ENCODE measurements around the gene CYP2A7.
"Not testable (repeated sequence)": the region's sequence is repeated elsewhere in the genome, so short reads cannot be mapped to it uniquely, and the experiment has no call there.

The CYP2A7 gene

DNA sequence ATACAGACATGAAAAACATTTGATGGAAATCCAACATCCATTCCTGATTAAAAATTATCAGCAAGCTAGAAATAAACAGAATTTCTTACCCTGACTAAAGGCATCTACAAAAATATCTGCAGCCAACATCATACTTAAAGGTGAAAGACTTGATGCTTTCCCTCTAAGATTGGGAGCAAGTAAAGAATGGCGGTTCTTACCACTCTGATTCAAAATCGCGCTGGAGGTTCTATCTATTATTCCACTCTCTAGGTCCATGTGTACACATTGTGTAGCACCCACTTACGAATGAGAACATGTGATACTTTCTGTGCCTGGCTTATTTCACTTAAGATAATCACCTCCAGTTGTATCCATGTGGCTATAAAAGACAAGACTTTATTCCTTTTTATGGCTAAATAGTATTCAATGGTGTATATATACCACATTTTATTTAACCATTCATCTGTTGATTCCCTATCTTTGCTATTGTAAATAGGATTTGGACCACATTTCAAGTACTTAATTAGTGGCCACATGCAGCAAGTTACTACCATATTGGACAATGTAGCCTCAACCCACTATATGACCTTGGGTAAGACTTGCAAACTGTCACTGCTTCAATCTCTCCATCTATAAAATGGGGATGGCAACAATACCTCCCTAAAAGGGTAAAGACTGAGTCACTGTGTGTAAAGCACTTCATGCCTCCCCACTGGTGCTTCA, 38.4 kb upstream of the CYP2A7 start:
- H3K4me1 ChIP-seq (ENCODE audit: control insufficient read depth in 5 of 5, insufficient read depth in 5 of 5, low read length in 5 of 5), result peaks cover 0 to 8% (median 0%) of the 10 kb centered on the region in 5 donors
- no peak overlapping the region for H3K27ac ChIP-seq (ENCODE audit: low read depth, low read length)
- H3K9me3 ChIP-seq (ENCODE audit: control insufficient read depth in 5 of 5, low read length in 5 of 5), result peaks cover 0 to 15% (median 8%) of the 10 kb centered on the region in 5 donors
- no peaks in the 10 kb centered on the region for H3K27me3 ChIP-seq (ENCODE audit: control insufficient read depth in 5 of 5, insufficient read depth in 4 of 5, low read length in 5 of 5)
- no peak overlapping the region for H3K9ac ChIP-seq (ENCODE audit: low read length in 5 of 5)
- H3K4me3 ChIP-seq (ENCODE audit: low read depth in 1 of 5, low read length in 5 of 5), result no peak overlapping the region
- H3K36me3 ChIP-seq (ENCODE audit: control insufficient read depth in 5 of 5, insufficient read depth in 5 of 5, low read length in 5 of 5), result no peaks in the 10 kb centered on the region

DNA sequence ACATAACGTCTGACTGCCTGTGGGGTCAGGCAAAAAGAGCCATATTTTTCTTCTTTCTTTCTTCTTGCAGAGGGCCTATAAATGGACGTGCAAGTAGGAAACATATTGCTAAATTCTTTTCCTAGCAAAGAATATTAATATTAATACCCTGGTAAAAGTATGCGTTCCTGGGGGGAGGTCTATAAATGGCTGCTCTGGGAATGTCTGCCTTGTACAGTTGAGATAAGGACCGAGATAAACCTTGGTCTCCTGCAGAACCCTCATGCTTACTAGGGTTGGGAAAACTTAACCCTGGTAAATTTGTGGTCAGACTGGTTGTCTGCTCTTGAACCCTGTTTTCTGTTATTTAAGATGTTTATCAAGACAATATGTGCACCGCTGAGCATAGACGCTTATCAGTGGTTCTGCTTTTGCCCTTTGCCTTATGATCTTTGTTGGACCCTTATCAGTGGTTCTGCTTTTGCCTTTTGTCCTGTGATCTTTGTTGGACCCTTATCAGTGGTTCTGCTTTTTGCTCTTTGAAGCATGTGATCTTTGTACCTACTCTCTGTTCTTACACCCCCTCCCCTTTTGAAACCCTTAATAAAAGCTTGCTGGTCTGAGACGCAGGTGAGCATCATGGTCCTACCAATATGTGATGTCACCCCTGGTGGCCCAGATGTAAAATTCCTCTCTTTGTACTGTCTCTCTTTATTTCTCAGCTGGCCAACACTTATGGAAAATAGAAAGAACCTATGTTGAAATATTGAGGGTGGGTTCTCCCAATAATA, 37.7 kb upstream of the CYP2A7 start:
- not testable (repeated sequence) for H3K27me3 ChIP-seq (ENCODE audit: control insufficient read depth in 5 of 5, insufficient read depth in 4 of 5, low read length in 5 of 5); H3K9ac ChIP-seq (ENCODE audit: low read length in 5 of 5); H3K36me3 ChIP-seq (ENCODE audit: control insufficient read depth in 5 of 5, insufficient read depth in 5 of 5, low read length in 5 of 5); H3K4me1 ChIP-seq (ENCODE audit: control insufficient read depth in 5 of 5, insufficient read depth in 5 of 5, low read length in 5 of 5); H3K27ac ChIP-seq (ENCODE audit: low read depth, low read length); H3K4me3 ChIP-seq (ENCODE audit: low read depth in 1 of 5, low read length in 5 of 5)
- H3K9me3 ChIP-seq (ENCODE audit: control insufficient read depth in 5 of 5, low read length in 5 of 5), result peaks cover 0 to 15% (median 8%) of the 10 kb centered on the region in 5 donors

DNA sequence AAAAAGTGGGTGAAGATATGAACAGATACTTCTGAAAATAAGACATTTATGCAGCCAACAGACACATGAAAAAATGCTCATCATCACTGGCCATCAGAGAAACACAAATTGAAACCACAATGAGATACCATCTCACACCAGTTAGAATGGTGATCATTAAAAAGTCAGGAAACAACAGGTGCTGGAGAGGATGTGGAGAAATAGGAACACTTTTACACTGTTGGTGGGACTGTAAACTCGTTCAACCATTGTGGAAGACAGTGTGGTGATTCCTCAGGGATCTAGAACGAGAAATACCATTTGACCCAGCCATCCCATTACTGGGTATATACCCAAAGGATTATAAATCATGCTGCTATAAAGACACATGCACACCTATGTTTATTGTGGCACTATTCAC, 36.3 kb upstream of the CYP2A7 start:
- H3K4me1 ChIP-seq (ENCODE audit: control insufficient read depth in 5 of 5, insufficient read depth in 5 of 5, low read length in 5 of 5); H3K36me3 ChIP-seq (ENCODE audit: control insufficient read depth in 5 of 5, insufficient read depth in 5 of 5, low read length in 5 of 5); H3K9ac ChIP-seq (ENCODE audit: low read length in 5 of 5); H3K27me3 ChIP-seq (ENCODE audit: control insufficient read depth in 5 of 5, insufficient read depth in 4 of 5, low read length in 5 of 5); H3K4me3 ChIP-seq (ENCODE audit: low read depth in 1 of 5, low read length in 5 of 5); H3K27ac ChIP-seq (ENCODE audit: low read depth, low read length): not testable (repeated sequence)
- peaks cover 0 to 15% (median 8%) of the 10 kb centered on the region in 5 donors for H3K9me3 ChIP-seq (ENCODE audit: control insufficient read depth in 5 of 5, low read length in 5 of 5)

DNA sequence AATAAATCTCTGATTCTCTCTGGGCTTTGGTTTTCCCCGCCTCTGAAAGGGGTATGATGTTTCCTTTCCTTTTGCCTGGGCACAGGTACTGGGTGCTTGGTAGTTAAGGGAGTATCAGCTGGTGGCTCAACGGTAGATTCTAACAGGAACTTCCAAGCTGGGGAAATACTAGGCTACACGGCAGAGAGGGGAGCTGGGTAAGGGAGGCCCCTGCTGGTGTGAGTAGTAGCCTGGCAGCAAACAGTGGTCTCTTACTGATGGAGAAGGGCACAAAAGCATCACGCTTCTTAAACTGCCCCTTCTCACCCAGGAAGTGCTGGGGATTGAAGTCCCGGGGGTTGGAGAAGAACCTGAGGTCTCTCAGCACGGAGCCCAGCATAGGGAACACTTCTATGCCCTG, 26.9 kb upstream of the CYP2A7 start:
- H3K9ac ChIP-seq (ENCODE audit: low read length in 5 of 5), result peak overlapping the region in 1 of 5 donors; percentile 35
- H3K36me3 ChIP-seq (ENCODE audit: control insufficient read depth in 5 of 5, insufficient read depth in 5 of 5, low read length in 5 of 5), result no peaks in the 10 kb centered on the region
- H3K27me3 ChIP-seq (ENCODE audit: control insufficient read depth in 5 of 5, insufficient read depth in 4 of 5, low read length in 5 of 5), result peaks cover 0 to 7% (median 3%) of the 10 kb centered on the region in 5 donors
- peak overlapping the region in 2 of 5 donors; percentile 0 to 55 for H3K4me3 ChIP-seq (ENCODE audit: low read depth in 1 of 5, low read length in 5 of 5)
- H3K4me1 ChIP-seq (ENCODE audit: control insufficient read depth in 5 of 5, insufficient read depth in 5 of 5, low read length in 5 of 5), result peaks cover 0 to 9% (median 6%) of the 10 kb centered on the region in 5 donors
- no peaks in the 10 kb centered on the region for H3K9me3 ChIP-seq (ENCODE audit: control insufficient read depth in 5 of 5, low read length in 5 of 5)
- no peak overlapping the region for H3K27ac ChIP-seq (ENCODE audit: low read depth, low read length)

DNA sequence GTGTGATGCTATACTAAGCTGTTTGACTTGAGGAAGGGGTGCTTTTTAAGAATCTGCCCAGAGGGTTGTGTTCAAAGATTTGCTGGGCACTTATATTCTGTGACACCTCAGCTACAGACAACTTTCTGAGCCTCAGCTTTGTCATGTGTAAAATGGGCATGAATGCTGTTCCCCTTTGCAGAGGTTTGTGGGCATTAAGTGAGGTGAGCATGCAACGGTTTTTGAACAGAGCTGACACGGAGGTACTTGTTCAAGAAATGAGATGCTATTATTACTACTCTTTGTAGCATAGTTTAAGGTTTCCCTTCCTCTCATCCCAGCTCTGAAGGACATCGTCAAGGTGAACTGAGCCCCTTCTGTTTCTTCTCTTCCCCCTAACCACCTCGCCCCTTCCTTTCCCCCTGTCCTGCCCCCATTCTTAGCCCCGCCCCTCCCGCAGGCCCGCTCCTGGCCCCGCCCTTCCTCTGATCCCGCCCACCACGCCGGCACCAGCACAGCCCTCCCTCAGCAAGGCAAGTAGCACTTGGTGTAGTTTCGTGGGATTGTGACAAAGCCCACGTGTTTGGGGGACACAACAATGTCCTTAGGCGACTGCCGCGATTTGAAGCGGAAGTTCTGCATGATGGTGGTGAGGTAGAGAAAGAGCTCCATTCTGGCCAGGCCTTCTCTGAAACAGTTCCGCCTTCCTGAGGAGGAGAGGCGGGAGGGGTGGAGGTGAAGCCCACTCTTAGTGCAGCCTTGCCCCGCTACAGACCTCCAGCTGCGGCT, 26.1 kb upstream of the CYP2A7 start:
- peaks cover 0 to 7% (median 3%) of the 10 kb centered on the region in 5 donors for H3K27me3 ChIP-seq (ENCODE audit: control insufficient read depth in 5 of 5, insufficient read depth in 4 of 5, low read length in 5 of 5)
- no peaks in the 10 kb centered on the region for H3K9me3 ChIP-seq (ENCODE audit: control insufficient read depth in 5 of 5, low read length in 5 of 5)

DNA sequence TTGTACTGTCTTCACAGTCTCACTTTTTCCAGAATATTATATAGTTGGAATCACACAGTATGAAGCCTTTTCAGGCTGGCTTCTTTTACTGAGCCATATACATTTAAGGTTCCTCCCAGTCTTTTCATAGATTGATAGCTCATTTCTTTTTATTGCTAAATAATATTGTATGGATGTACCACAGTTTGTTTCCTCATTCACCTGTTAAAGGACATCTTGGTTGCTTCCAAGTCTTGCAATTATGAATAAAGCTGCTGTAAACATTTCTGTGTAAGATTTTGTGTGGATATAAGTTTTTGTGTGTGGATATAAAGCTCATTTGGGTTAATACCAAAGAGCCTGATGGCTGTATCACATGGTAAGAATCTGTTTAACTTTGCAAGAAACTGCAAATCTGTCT, 24.5 kb upstream of the CYP2A7 start:
- Histone ChIP-seq H3K27ac (ENCODE audit: low read depth, low read length) (no peak overlapping the region), H3K4me3 (ENCODE audit: low read depth in 1 of 5, low read length in 5 of 5) (no peak overlapping the region), H3K36me3 (ENCODE audit: control insufficient read depth in 5 of 5, insufficient read depth in 5 of 5, low read length in 5 of 5) (no peaks in the 10 kb centered on the region), H3K9me3 (ENCODE audit: control insufficient read depth in 5 of 5, low read length in 5 of 5) (no peaks in the 10 kb centered on the region), H3K9ac (ENCODE audit: low read length in 5 of 5) (no peak overlapping the region), H3K27me3 (ENCODE audit: control insufficient read depth in 5 of 5, insufficient read depth in 4 of 5, low read length in 5 of 5) (peaks cover 0 to 7% (median 3%) of the 10 kb centered on the region in 5 donors), H3K4me1 (ENCODE audit: control insufficient read depth in 5 of 5, insufficient read depth in 5 of 5, low read length in 5 of 5) (peaks cover 0 to 9% (median 6%) of the 10 kb centered on the region in 5 donors)

More for the DNA sequence above, 26.1 kb upstream of the CYP2A7 start:
- no peaks in the 10 kb centered on the region for H3K36me3 ChIP-seq (ENCODE audit: control insufficient read depth in 5 of 5, insufficient read depth in 5 of 5, low read length in 5 of 5)
- peak overlapping the region in 4 of 5 donors; percentile 18 to 55 (median 40) for H3K4me3 ChIP-seq (ENCODE audit: low read depth in 1 of 5, low read length in 5 of 5)
- H3K4me1 ChIP-seq (ENCODE audit: control insufficient read depth in 5 of 5, insufficient read depth in 5 of 5, low read length in 5 of 5), result peaks cover 0 to 9% (median 6%) of the 10 kb centered on the region in 5 donors
- no peak overlapping the region for H3K27ac ChIP-seq (ENCODE audit: low read depth, low read length)
- H3K9ac ChIP-seq (ENCODE audit: low read length in 5 of 5), result peak overlapping the region in 1 of 5 donors; percentile 35

DNA sequence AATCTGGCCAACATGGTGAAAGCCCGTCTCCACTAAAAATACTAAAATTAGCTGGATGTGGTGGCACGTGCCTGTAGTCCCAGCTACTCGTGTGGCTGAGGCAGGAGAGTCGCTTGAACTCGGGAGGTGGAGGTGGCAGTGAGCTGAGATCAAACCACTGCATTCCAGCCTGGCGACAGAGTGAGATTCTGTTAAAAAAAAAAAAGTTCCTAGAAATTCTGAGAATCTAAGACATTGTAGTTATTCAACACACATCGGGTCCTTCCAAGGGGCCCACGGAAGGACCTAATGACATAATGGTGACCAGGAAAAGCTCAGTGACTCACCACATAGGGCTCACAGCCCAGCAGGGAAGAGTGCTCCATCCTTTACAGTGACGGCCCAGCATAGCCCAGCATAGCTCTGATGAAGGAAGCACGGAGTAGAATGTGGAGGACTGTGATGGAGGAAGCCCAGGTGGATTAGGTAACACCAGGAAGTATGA, 22.7 kb upstream of the CYP2A7 start:
- not testable (repeated sequence) for H3K27me3 ChIP-seq (ENCODE audit: control insufficient read depth in 5 of 5, insufficient read depth in 4 of 5, low read length in 5 of 5); H3K36me3 ChIP-seq (ENCODE audit: control insufficient read depth in 5 of 5, insufficient read depth in 5 of 5, low read length in 5 of 5); H3K4me1 ChIP-seq (ENCODE audit: control insufficient read depth in 5 of 5, insufficient read depth in 5 of 5, low read length in 5 of 5); H3K4me3 ChIP-seq (ENCODE audit: low read depth in 1 of 5, low read length in 5 of 5); H3K9ac ChIP-seq (ENCODE audit: low read length in 5 of 5); H3K27ac ChIP-seq (ENCODE audit: low read depth, low read length); H3K9me3 ChIP-seq (ENCODE audit: control insufficient read depth in 5 of 5, low read length in 5 of 5)

DNA sequence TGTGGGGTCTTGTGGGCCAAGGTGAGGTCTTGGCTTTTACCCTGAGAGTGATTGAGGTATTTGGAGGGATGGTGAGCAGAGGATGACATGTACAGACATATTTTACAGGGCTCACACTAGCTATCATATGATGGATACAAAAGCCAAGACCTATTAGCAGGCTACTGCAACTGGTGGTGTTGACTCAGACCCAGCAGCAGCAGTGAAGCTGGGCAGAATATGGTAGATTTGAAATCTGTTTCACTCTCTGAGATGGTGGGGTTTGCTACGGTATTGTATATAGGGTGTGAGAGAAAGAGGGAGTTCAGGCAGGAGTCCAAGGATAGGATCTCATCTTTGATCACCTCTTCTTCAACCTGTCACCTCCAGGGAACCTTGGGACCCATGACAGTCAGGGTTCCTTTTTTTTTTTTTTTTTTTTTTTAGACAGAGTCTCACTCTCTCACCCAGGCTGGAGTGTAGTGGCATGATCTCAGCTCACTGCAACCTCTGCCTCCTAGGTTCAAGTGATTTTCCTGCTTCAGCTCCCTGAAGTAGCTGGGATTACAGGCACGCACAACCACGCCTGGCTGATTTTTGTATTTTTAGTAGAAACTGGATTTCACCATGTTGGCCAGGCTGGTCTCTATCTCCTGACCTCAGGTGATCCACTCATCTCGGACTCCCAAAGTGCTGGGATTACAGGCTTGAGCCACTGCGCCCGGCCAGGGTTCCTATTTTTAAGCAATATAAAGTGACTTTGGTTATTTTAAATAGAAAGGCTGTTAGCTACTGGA, 20.1 kb upstream of the CYP2A7 start:
- not testable (repeated sequence) for H3K36me3 ChIP-seq (ENCODE audit: control insufficient read depth in 5 of 5, insufficient read depth in 5 of 5, low read length in 5 of 5); H3K27me3 ChIP-seq (ENCODE audit: control insufficient read depth in 5 of 5, insufficient read depth in 4 of 5, low read length in 5 of 5)

DNA sequence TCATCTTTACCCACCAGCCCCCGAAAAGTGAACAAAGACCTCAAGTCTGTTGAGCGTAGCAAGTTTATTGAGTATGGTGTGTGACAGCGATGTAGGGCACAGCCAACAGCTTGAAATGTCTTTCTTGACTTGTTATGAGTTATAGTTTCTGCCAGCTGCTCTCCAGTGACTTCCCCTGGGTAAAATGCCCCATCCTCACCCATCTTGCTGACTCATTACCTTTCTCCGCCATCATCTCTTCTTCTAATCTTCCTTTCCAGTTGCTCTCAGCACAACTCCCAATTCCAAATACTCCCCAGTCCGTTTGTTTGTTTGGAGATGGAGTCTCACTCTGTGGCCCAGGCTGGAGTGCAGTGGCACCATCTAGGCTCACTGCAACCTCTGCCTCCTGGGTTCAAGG, 18.5 kb upstream of the CYP2A7 start:
- H3K4me1 ChIP-seq (ENCODE audit: control insufficient read depth in 5 of 5, insufficient read depth in 5 of 5, low read length in 5 of 5); H3K9me3 ChIP-seq (ENCODE audit: control insufficient read depth in 5 of 5, low read length in 5 of 5); H3K9ac ChIP-seq (ENCODE audit: low read length in 5 of 5); H3K4me3 ChIP-seq (ENCODE audit: low read depth in 1 of 5, low read length in 5 of 5); H3K27ac ChIP-seq (ENCODE audit: low read depth, low read length); H3K36me3 ChIP-seq (ENCODE audit: control insufficient read depth in 5 of 5, insufficient read depth in 5 of 5, low read length in 5 of 5); H3K27me3 ChIP-seq (ENCODE audit: control insufficient read depth in 5 of 5, insufficient read depth in 4 of 5, low read length in 5 of 5): not testable (repeated sequence)

More for the DNA sequence above, 20.1 kb upstream of the CYP2A7 start:
- not testable (repeated sequence) for H3K27ac ChIP-seq (ENCODE audit: low read depth, low read length); H3K9me3 ChIP-seq (ENCODE audit: control insufficient read depth in 5 of 5, low read length in 5 of 5); H3K4me1 ChIP-seq (ENCODE audit: control insufficient read depth in 5 of 5, insufficient read depth in 5 of 5, low read length in 5 of 5); H3K4me3 ChIP-seq (ENCODE audit: low read depth in 1 of 5, low read length in 5 of 5); H3K9ac ChIP-seq (ENCODE audit: low read length in 5 of 5)
